ENCODE results near the gene C1orf216. TPM values are rescaled to one million over a fixed set of nuclear protein-coding genes. Genes with fewer than 3 reads are reported as not detected.

C1orf216 gene
- total RNA-seq (10 to 100 TPM; 15.3 to 16.1 TPM), polyA plus RNA-seq (ENCODE audit: insufficient read length in 6 of 6) (10 to 100 TPM; 11.1 to 15.4 (median 13.0) TPM)
- long read RNA-seq, donor 1, transcript C1orf216-201 (2 exons, 3,218 nt): major isoform, 9 of 9 reads
- long read RNA-seq, donor 1, partial matches to known transcripts: 0 of 9 reads
- long read RNA-seq, donor 1, other reads (novel, unspliced or antisense): 0 of 9 reads
- long read RNA-seq, donor 2, transcript C1orf216-201 (2 exons, 3,218 nt): major isoform, 9 of 9 reads
- long read RNA-seq, donor 2, partial matches to known transcripts: 0 of 9 reads
- long read RNA-seq, donor 2, other reads (novel, unspliced or antisense): 0 of 9 reads
- long read RNA-seq, donor 3, partial matches to known transcripts: 0 of 4 reads
- long read RNA-seq, donor 3, other reads (novel, unspliced or antisense): 0 of 4 reads
- long read RNA-seq, donor 4, transcript C1orf216-201 (2 exons, 3,218 nt): major isoform, 5 of 6 reads
- long read RNA-seq, donor 4, partial matches to known transcripts: 0 of 6 reads
- long read RNA-seq, donor 4, other reads (novel, unspliced or antisense): 1 of 6 reads
- long read RNA-seq, donor 5, partial matches to known transcripts: 0 of 1 reads
- long read RNA-seq, donor 5, other reads (novel, unspliced or antisense): 0 of 1 reads
- long read RNA-seq, donor 6, transcript C1orf216-201 (2 exons, 3,218 nt): major isoform, 7 of 7 reads
- long read RNA-seq, donor 6, partial matches to known transcripts: 0 of 7 reads
- long read RNA-seq, donor 6, other reads (novel, unspliced or antisense): 0 of 7 reads
- long read RNA-seq, donor 7: 0 reads
- long read RNA-seq, donor 8, partial matches to known transcripts: 0 of 3 reads
- long read RNA-seq, donor 8, other reads (novel, unspliced or antisense): 0 of 3 reads
- long read RNA-seq, donor 9, partial matches to known transcripts: 0 of 1 reads
- long read RNA-seq, donor 9, other reads (novel, unspliced or antisense): 0 of 1 reads
- long read RNA-seq, donor 10, transcript C1orf216-201 (2 exons, 3,218 nt): major isoform, 5 of 5 reads
- long read RNA-seq, donor 10, partial matches to known transcripts: 0 of 5 reads
- long read RNA-seq, donor 10, other reads (novel, unspliced or antisense): 0 of 5 reads
- long read RNA-seq, donor 11, transcript C1orf216-201 (2 exons, 3,218 nt): major isoform, 30 of 30 reads
- long read RNA-seq, donor 11, partial matches to known transcripts: 0 of 30 reads
- long read RNA-seq, donor 11, other reads (novel, unspliced or antisense): 0 of 30 reads
- long read RNA-seq, donor 12, partial matches to known transcripts: 0 of 4 reads
- long read RNA-seq, donor 12, other reads (novel, unspliced or antisense): 0 of 4 reads

GRCh38 chr1:35718492-35719336 lies at the start of gene C1orf216:
TSS of gene C1orf216 (minus strand) at chr1:35718884. CDS start at chr1:35716321, 2,563 bp downstream.
- peak; percentile 92 for ATAC-seq
- intact Hi-C loops (cut with DNase I): no loop called here

GRCh38 chr1:35764283-35764682 lies 45.6 kb upstream of the C1orf216 start:
- DNase-seq (no peak), ATAC-seq (no peak)
- Histone ChIP-seq H3K27me3 (no peaks in the 10 kb centered on the region), H3K4me1 (peaks cover 0 to 8% of the 10 kb centered on the region in 2 donors), H3K36me3 (peaks cover 0 to 9% of the 10 kb centered on the region in 2 donors), H3K4me3 (no peak overlapping the region), H3K27ac (no peak overlapping the region), H3K9me3 (no peaks in the 10 kb centered on the region)
- TF ChIP-seq CTCF (IDR thresholded peaks at IDR 0.05): no peak
- intact Hi-C loops (cut with DNase I): no loop called here

More at GRCh38 chr1:35718492-35719336, at the start of gene C1orf216:
- TF ChIP-seq CTCF (IDR thresholded peaks at IDR 0.05): no peak
- Histone ChIP-seq H3K27me3 (no peaks in the 10 kb centered on the region), H3K9me3 (no peaks in the 10 kb centered on the region), H3K27ac (peak within 1 kb of the TSS; percentile 81 to 85), H3K36me3 (peaks cover 0 to 17% of the 10 kb centered on the region in 2 donors), H3K4me3 (peak within 1 kb of the TSS; percentile 70 to 94), H3K4me1 (peaks cover 13 to 40% of the 10 kb centered on the region in 2 donors)
- DNase-seq: peak; percentile 64 to 93 (median 80)

DNA sequence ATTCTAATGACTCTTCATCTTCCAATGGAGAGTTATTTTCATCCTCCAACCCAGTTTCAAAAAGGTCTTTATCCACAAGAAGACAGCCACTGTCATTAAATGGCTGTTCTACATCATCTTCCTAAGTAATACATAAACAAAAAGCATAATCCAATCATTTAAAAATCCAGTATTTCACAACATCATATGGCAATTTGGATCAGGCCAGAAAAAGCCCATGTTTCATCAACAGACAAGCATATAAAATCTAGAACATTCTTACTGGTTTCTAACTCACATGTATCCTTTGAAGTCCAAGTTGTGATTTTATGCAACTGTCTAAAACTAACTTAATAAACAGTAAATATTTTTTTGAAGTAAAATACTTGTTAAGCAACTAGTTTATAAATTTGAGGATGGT lies 44.5 kb upstream of the C1orf216 start:
- Histone ChIP-seq H3K9me3 (no peaks in the 10 kb centered on the region), H3K4me3 (no peak overlapping the region), H3K27ac (no peak overlapping the region), H3K36me3 (peaks cover 0 to 9% of the 10 kb centered on the region in 2 donors), H3K27me3 (no peaks in the 10 kb centered on the region), H3K4me1 (no peaks in the 10 kb centered on the region)
- DNase-seq (no peak), ATAC-seq (no peak)
- intact Hi-C loops (cut with DNase I): no loop called here
- no peak for TF ChIP-seq CTCF (IDR thresholded peaks at IDR 0.05)

DNA sequence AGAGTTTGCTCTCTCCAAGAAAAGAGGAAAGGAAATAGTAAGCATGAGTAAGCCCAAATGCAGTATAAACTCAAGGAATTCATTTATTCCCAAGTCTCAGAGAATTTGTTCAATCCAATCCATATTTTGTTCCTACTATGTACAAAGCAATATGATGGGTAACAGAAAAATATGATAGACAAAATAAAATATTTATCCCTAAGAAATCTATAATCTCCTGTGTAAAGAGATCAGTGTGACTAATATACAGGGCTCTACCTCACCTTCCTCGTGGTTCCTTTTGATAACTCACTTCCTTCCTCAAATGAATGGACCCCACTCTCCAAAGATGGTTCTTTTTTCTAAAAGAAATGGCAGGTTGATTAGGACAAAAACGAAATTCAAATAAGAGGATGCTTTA lies 43.5 kb upstream of the C1orf216 start:
- H3K27me3 ChIP-seq: no peaks in the 10 kb centered on the region
- H3K36me3 ChIP-seq: peaks cover 0 to 9% of the 10 kb centered on the region in 2 donors
- no peaks in the 10 kb centered on the region for H3K4me1 ChIP-seq
- DNase-seq: no peak
- no peak overlapping the region for H3K27ac ChIP-seq
- ATAC-seq: no peak
- no peaks in the 10 kb centered on the region for H3K9me3 ChIP-seq
- intact Hi-C loops (cut with DNase I): no loop called here
- H3K4me3 ChIP-seq: no peak overlapping the region
- TF ChIP-seq CTCF (IDR thresholded peaks at IDR 0.05): no peak
